ENCODE measurements around the gene LRRC70.
"Not testable (repeated sequence)": the region's sequence is repeated elsewhere in the genome, so short reads cannot be mapped to it uniquely, and the experiment has no call there.

Gene LRRC70

DNA sequence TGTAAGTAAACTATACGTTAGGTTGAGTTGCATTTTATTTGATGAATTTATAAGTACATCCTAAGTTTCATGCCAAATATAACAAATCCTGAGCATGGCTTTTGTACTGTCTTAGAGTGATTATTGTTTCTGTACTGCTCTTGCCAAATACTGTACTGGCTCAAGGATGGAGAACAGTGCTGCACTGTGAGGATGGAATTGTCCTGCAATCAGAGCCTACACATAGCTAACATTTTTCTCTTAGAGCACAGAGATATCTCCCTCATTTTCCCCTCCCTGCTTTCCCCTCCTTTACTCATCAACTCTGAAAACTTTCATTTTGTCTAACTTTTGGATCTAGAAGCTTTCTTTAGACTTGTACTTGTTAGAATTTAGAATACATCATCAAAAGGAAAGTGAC is 28.3 kb downstream of the LRRC70 start:
- no peak for DNase-seq (ENCODE audit: low read depth in 2 of 2)

DNA sequence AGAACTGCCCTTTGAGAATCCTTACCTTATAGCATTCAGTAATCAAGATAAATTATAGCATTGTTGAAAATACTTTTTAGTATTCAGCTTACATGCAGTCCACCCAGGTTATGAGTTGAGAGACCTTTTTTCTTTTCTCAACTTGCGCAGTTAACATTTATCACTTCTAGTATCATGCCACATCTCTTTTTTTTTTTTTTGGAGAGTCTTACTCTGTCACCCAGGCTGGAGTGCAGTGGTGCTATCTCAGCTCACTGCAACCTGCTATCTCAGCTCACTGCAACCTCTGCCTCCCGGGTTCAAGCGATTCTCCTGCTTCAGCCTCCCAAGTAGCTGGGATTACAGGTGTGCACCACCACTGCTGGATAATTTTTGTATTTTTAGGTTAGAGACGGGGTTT is 29.0 kb downstream of the LRRC70 start:
- no peak for DNase-seq (ENCODE audit: low read depth in 2 of 2)

DNA sequence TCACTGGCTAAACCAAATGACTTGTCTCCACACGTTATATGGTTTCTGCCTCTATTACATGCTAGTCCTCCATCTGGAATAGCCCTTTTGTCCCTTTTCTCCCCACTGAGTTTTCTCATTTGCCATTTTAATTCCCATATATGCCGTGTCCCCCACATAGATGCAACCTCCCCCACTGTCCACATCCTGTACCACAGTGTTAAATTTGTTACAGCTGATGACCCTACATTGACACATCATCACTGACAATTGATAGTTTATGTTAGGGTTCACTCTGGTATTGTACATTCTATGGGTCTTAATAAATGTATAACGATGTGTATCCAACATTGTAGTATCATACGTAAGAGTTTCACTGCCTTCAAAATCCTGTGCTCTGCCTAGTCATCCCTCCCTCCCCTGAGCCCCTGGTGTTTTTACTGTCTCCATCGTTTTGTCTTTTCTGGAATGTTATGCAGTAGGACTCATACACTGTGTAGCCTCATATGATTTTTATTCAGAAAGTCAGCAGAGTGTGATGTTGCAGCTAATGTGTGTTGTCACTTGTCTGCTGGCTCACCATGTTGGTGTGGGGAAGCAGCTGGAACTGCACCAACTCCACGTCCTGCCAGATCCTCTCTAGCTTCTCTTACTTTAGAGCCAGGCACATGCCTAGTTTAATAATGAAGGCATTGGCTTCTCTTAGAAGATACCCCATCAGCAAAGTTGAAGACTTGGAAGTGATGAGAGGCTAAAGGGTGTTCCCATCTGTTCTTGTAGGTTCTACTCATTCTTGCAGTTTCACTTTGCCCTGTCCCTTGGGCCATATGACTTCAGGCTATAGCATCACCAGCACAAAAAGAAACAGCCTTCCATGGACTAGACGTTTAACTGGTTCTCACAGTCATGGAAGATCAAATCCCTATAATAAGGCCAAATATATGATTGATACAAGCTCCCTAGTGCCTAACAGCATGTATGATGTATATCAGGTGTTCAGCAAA is 30.2 kb downstream of the LRRC70 start:
- no peak for DNase-seq (ENCODE audit: low read depth in 2 of 2)

DNA sequence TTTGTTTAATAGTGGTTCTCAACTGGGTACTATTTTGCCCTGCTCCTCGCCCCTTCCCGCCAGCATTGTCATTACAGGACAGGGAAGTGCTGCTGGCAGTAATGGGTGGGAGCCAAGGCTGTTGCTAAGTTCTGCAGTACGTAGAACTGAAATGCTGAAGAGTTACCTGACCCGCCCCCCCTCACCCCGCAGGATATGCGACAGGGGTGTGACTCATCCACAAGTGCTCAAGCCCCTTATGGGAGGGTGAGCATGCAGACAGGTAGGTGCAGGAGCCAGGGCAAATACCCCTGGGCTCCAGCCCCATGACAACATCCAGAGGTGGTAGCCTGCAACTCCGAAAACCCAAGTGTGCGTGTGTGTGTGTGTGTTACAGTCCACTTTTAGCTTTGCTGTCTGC is 35.7 kb downstream of the LRRC70 start:
- DNase-seq (ENCODE audit: low read depth in 2 of 2), result no peak

DNA sequence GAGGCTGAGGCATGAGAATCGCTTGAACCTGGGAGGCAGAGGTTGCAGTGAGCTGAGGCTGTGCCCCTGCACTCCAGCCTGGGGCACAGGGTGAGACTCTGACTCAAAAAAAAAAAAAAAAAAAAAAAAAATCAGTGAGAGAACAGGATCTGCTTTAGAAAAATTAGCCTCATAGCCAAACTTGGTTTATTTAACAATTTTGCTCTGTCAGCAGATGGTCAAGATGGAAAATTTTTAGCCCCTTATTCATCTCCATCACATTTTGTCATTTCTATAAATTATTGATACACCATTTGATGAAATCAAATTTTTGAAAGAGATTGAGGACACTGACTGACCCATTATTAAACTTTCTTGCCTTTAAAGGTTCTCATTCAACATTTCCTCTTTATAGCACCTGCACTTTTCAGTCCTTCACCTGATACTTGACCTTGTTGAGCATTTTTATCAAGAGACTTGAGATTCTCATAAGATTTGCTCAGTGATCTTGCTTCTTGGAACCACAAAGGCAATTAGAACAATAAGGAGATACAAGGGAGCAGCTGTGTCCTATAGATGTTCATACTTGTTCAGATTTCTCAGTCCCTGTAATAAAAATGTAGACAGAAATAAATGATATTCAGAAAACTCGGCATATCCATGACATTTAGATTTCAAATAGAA is 38.1 kb downstream of the LRRC70 start:
- no peak for DNase-seq (ENCODE audit: low read depth in 2 of 2)

DNA sequence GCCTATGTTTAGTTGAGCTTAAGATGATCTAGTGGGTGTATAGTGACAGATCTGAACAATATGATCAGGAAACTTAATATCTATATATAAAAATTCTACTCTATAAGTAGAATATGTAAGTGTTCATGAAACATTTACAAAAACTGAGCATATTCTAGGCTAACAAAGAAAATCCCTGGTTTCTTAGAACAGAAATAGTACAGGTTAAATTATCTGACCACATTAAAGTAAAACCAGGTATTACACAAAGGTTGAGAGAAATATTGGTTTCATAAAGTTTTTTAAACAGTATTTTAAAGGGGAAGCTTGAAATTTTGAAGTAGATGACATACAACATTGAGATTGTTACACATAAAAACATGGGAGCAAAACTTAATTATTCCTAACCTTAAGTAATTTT is 39.3 kb downstream of the LRRC70 start:
- DNase-seq (ENCODE audit: low read depth in 2 of 2), result no peak

GRCh38 chr5:62620761-62621160 is 42.1 kb downstream of the LRRC70 start:
- DNase-seq (ENCODE audit: low read depth in 2 of 2), result no peak

- no peak for DNase-seq (ENCODE audit: low read depth in 2 of 2)
These were observed 42.7 kb downstream of the LRRC70 start for GRCh38 chr5:62621280-62621679.

DNA sequence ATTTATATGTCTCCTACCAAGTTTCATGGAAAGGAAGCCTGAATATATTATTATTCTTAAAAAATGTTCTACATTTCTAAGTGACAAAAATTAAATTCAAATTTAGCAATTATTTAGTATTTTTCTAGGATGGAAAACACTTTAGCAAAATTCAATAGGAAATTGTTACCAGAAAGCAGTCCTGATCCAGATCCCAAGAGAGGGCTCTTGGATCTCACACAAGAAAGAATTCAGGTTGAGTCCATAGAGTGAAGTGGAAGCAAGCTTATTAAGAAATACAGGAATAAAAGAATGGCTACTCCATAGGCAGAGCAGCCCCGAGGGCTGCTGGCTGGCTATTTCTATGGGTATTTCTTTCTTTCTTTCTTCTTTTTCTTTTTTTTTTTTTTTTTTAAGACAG is 44.7 kb downstream of the LRRC70 start:
- DNase-seq (ENCODE audit: low read depth in 2 of 2), result no peak

DNA sequence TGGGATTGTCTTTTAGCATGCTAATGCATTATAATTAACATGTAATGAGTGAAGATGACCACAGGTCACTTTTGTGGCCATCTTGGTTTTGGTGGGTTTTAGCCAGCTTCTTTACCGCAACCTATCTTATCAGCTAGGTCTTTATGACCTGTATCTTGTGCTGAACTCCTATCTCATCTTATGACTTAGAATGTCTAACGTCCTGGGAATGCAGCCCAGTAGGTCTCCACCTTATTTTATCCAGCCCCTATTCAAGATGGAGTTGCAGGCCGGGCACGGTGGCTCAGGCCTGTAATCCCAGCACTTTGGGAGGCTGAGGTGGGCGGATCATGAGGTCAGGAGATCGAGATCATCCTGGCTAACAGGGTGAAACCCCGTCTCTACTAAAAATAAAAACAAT is 45.8 kb downstream of the LRRC70 start:
- DNase-seq (ENCODE audit: low read depth in 2 of 2), result not testable (repeated sequence)

GRCh38 chr5:62626534-62626933 is 47.9 kb downstream of the LRRC70 start:
- DNase-seq (ENCODE audit: low read depth in 2 of 2), result no peak

DNA sequence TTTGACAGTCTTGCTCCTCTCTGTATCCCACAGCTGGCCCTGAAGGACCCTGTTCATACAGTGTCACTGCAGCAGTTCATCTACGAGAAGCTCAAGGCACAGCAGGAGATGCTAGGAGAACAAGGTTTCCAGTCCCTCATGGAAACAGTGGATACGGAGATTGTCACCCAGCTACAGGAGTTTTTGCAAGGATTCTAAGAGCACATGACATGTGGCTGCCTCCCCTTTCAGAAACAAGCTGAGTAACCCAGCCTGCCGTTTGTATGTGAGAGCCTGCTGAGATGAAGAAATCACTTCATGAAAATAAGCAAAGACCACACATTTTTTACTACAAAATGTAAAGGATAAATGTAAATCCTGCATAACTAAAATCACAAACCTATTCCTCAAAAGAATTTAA is 48.5 kb downstream of the LRRC70 start:
- DNase-seq (ENCODE audit: low read depth in 2 of 2), result no peak

- DNase-seq (ENCODE audit: low read depth in 2 of 2), result no peak
These were observed 49.3 kb downstream of the LRRC70 start for GRCh38 chr5:62627901-62628300.

All from stimulated activated CD4-positive, alpha-beta T cell treated with anti-CD3 and anti-CD28 coated beads, Interleukin-15, amount 100 ng/mL, for 48 hours (primary cell).